Measurements from ENCODE around the gene GSTO1.

GSTO1 gene

DNA sequence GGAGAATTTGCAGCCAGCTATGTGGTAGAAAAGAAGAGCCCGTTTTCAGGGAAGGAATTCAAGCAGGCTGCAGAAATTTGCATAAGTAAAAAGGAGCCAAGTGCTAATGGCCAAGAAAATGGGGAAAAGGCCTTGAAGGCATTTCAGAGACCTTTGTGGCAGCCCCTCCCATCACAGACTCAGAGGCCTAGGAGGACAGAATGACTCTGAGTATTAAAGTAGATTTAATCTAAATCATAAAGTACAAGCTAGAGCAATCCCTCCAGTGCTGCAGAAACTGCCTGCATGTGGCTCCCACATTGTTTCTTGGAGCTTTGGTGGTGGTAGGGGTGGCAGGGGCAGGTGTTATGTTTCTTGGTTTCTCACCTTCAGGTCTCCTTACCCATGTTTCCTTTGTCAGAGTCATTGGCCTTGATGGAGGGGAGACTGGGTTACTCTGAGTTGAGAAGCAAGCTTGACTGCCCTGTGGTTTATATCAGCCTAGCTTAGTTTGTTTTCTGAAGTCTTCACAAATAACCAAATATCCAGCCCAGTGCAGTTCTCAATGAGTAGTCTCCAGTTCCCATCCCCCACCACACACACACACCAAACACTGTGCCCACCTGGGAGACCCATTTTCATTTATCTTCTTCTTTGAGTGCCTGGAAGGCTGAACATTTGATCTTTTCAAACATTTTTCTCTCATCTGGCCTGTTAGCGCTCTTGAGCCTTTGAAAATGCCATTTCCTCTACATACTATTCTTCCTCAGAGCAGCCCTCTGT lies 49.1 kb downstream of the GSTO1 start:
- DNase-seq (ENCODE audit: low read depth in 2 of 2) = no peak

DNA sequence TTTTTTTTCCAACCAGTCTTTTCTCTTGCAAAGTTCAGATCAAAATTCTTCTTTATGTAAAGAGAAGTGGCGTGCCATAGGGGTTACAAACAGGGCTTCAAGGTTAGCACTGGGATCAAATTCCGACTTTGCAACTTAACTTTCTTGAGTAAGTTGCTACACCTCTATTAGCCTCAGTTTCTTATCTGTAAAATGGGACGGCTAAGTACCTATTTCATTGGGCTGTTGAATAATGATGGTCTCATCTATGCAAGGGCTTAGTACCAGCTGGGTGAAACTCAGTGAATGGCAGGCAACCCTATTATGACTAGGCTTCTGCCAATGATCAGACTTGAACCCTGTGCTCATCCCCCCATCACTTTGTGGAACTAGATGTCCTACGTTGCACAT lies 49.7 kb downstream of the GSTO1 start:
- no peak for DNase-seq (ENCODE audit: low read depth in 2 of 2)

- DNase-seq (ENCODE audit: low read depth in 2 of 2) = no peak
These were observed 50.2 kb downstream of the GSTO1 start for GRCh38 chr10:104304927-104305326.

DNA sequence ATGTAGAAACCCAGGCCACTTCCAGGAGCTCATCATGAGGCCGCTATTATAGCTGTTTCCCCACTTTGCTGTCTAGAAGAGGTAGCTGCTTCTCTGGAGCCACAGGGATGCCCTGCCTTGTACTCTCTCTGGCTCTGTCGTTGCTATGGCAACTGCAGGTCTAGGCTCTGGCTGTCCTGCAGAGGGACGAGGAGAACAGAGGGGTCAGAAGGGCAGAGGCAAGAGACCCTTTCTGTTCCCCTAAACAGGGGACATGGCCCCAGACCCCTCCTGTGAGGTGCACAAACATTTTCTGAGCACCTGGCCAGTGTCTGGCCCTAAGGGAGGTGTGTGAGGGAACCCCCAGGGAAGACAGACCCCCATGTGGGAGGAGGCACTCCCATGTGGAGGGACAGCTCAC lies 52.2 kb downstream of the GSTO1 start:
- DNase-seq (ENCODE audit: low read depth in 2 of 2) = no peak

DNA sequence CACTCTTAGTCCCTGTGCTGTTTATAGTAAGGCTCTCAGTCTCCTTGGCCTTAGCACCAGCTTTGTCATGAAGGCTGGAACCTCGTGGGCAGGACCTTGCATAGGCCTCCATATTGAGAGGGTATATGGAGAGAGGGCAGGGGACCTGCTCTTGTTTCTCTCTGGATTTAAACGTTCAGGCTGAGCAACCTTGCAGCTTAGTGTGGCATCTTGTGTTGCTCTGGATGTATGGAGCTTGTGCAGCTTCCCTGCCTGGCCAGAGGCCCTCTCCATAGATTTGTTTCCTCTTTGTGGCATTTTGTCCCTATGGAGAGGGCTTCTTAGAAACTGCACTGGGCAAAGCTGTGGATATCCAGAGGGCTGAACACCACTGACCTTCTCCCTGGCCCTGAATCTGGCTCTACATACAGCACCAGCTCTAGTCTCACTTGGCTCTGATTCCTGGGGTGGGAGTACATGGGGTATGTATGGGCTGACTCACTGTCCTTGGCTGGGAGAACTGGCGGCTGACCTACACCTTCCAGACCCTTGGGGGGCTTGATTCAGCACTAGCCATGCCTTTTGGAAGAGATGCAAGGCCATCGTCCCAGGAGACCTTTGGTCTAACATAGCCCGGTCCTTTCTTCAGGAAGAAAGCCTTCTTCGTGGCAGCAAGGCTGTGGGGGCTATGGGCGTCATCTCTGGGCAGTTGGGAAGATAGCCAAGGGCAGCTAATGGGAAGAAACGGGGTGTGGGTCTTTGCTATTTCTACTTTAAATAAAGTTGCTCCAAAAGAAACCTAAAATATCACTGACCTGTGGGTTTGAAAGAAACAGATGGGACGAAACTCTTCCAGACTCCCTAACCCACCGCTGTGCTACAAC lies 53.1 kb downstream of the GSTO1 start:
- no peak for DNase-seq (ENCODE audit: low read depth in 2 of 2)

DNA sequence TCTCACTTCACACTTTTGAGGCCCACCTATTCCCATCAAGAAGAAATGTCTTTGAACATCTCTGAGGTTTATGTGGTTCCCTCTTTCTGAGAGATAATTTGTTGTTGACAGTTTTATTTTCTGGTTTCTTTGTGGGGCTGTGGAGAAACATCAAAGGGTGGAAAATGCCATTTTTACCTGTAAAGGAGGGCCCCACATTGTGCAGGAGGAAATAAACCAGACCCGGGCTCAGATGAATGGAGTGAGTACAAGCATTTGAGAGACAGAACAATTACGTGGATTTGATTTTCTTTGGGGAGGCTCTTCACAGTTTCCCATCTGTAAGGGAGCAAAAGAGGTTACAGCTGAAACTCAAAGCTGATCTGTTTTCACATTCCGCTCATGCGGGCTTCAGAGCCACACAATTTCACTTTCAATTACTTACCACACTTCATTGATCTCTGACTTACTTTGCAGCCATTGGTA lies 53.8 kb downstream of the GSTO1 start:
- DNase-seq (ENCODE audit: low read depth in 2 of 2) = no peak

DNA sequence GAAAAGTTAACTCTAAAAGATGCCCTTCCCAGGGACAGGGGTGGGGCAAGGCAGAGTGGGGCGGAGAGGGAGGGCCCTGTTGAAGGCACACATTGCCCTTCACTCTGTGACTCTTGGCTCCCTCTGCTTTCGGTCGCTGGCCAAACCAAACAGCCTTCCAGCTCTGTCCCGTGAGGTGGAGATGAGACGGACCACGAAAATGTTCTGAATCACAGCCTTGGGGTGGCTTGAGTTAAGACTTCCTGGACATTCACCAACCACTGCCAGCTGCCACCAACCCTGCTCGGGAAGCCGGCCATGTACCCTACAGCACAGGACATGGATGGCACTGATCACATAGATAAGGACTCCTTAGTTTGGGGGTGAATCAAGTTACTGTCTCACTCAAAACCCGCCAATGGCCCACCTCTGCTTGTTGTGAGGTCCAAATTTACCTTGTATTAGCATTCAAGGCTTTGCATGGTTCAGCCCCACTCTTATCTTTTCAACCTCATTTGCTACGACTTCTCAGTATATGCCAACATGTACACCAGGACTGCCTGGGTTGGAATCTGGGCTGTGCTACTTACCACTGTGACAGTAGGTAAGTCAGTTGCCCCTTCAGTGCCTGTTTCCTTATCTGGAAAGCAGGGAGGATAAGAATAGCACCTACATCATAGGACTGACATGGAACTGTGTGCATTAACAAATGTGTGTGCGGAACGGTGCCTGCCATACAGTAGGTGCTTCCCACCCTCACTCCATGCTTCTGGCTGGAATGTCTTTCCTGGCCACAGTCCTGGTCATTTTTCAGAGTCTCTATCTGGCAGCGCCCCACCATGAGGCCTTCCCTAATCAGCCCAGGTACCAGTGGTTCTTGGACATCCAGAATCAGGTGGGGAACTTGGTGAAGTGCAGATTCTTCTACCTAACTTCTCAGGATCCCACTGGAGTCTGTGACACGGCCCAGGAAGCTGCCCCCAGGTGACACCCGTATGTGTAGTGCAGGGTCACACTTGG lies 55.6 kb downstream of the GSTO1 start:
- no peak for DNase-seq (ENCODE audit: low read depth in 2 of 2)

- DNase-seq (ENCODE audit: low read depth in 2 of 2) = no peak
These were observed 56.6 kb downstream of the GSTO1 start for GRCh38 chr10:104311184-104311720.

DNA sequence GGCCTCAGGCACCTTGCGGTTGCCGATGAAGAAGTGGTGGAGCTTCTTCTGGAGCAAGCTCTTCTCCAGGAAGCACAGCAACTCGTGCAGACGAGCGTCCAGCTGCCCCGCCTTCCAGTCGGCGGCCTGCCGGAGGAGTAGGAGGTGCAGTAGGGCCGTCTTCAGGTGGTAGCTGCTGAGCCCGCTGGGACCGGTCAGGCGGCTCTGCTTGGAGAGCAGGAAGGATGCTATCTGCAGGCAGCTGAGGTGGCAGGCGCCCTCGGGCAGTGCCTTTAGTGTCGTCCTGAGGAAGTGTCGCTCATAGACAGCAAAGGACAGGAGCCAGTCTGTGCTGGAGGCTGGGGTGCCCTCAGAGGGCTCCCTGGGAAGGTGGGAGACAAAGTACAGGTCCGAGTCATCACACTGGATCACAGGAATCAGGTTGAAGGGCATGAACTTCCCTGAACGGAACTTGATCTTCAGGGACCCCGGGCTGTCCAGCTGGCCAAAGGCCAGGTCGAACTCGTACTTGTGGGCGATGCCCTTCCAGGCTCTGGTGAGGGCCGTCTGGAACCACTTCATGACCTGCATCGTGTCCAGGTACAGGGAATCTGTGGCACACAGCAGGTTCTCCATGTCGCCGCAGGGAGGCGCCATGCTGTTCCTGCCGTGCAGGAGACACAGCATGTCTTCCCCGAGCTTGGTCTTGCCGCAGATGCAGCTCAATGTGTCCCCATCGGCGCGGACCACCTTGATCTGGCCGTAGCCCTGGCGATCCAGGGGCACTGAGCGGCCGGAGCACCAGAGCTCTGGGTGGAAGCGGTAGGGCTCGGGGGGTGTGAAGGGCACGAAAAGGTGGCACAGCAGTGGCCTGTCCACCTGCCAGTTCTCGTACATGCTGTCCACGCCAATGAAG lies 60.1 kb downstream of the GSTO1 start:
- no peak for DNase-seq (ENCODE audit: low read depth in 2 of 2)

- DNase-seq (ENCODE audit: low read depth in 2 of 2) = no peak
These were observed 60.8 kb downstream of the GSTO1 start for GRCh38 chr10:104315486-104315921.

DNA sequence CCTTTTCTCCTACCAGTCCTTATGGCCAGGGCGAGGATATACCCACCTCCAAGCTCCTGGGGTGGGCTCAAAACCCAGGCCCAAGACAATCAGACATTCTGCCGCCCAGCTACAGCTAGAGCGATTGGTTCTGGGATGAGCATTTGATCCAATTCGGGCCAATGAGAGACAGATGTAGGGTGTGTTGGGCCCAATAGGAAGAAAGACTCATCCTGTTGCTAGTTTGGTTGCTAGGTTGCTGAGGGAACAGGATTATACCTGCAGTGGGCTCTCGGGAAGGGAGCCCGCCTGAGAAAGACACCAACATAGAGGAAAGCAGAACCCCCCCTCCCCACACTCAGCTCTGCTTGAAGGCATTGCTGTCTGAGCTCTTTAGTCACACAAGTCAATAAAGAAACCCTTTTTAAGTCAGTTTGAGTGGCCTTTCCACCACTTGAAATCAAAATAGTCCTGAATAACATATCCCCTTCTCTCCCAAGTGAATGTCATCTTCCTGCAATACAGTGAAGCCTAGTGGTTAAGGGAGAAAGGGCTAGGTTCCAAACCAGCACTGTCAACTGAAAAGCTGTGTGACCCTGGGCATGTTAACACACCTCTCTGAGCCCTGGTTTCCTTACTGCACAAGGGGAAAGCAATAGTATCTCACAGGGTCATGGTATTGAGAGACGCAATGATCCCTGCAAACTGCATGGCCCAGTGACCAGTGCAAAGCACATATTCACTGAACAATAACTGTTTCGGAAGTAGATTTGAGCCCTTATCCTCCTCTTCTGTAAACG lies 61.8 kb downstream of the GSTO1 start:
- no peak for DNase-seq (ENCODE audit: low read depth in 2 of 2)

Measured in fibroblast of skin of left quadriceps (primary cell).